GM23338 (cell line): ENCODE data around the gene TMEM178B. TPM values are rescaled to one million over a fixed set of nuclear protein-coding genes. Genes with fewer than 3 reads are reported as not detected.

Experiments
- ATAC-seq: fragments of 200-7000 bp; cut with Tn5 transposase; 3 replicates; pipeline ENCODE4 v1.9.1; 2020
- DNase-seq: peaks from one replicate; pipeline ENCODE4 v3.0.0-alpha.2; 2015; ENCODE audit warnings: low spot score
- H2AFZ ChIP-seq: fragments of 200-600 bp; sonication (generic); 2 replicates; pipeline ENCODE4 v1.8.0; 2016; ENCODE audit warnings: antibody characterized with exemption, mild to moderate bottlenecking, moderate library complexity
- H3F3A ChIP-seq: fragments of 200-600 bp; sonication (generic); replicated peaks from 2 replicates; pipeline ENCODE4 v1.8.0; 2017; ENCODE audit warnings: antibody characterized with exemption, mixed run types, low read depth
- H3K27ac ChIP-seq: fragments of 200-600 bp; sonication (generic); 2 replicates; pipeline ENCODE4 v1.6.1; 2016; ENCODE audit warnings: low read depth
- H3K27me3 ChIP-seq: fragments of 200-600 bp; sonication (generic); 2 replicates; pipeline ENCODE4 v1.8.0; 2016; ENCODE audit warnings: mild to moderate bottlenecking, mixed run types, moderate library complexity; ENCODE audit not compliant: insufficient read depth
- H3K36me3 ChIP-seq: fragments of 200-600 bp; sonication (generic); 2 replicates; pipeline ENCODE4 v1.8.0; 2016; ENCODE audit warnings: mild to moderate bottlenecking; ENCODE audit not compliant: insufficient read depth
- H3K4me1 ChIP-seq: fragments of 200-600 bp; sonication (generic); 2 replicates; pipeline ENCODE4 v1.8.0; 2016; ENCODE audit warnings: mild to moderate bottlenecking, moderate library complexity; ENCODE audit not compliant: insufficient read depth
- H3K4me2 ChIP-seq: fragments of 200-600 bp; sonication (generic); 2 replicates; pipeline ENCODE4 v1.7.1; 2017; ENCODE audit warnings: mixed run types
- H3K4me3 ChIP-seq: fragments of 200-600 bp; sonication (generic); 2 replicates; pipeline ENCODE4 v1.6.1; 2016; ENCODE audit warnings: mixed run types
- H3K79me2 ChIP-seq: fragments of 200-600 bp; sonication (generic); replicated peaks from 2 replicates; pipeline ENCODE4 v1.8.0; 2017; ENCODE audit warnings: mild to moderate bottlenecking; ENCODE audit not compliant: insufficient read depth
- H3K9me2 ChIP-seq: fragments of 200-600 bp; sonication (generic); 2 replicates; pipeline ENCODE4 v1.8.0; 2017; ENCODE audit not compliant: insufficient read depth
- H4K20me1 ChIP-seq: fragments of 200-600 bp; sonication (generic); replicated peaks from 2 replicates; pipeline ENCODE4 v1.8.0; 2017; ENCODE audit warnings: mild to moderate bottlenecking; ENCODE audit not compliant: insufficient read depth
- H3K27ac Mint-ChIP-seq: 2 replicates; pipeline ENCODE4 v1.8.0; 2020; ENCODE audit warnings: inconsistent platforms, mild to moderate bottlenecking, moderate library complexity, mixed read lengths
- H3K27me3 Mint-ChIP-seq: 3 replicates; pipeline ENCODE4 v1.8.0; 2022; ENCODE audit warnings: low read depth, mild to moderate bottlenecking, moderate library complexity, mixed read lengths, inconsistent platforms; ENCODE audit not compliant: insufficient read depth, poor library complexity
- H3K36me3 Mint-ChIP-seq: 3 replicates; pipeline ENCODE4 v1.8.0; 2021; ENCODE audit warnings: low read depth, mild to moderate bottlenecking, inconsistent platforms, moderate library complexity, mixed read lengths
- H3K4me1 Mint-ChIP-seq: 3 replicates; pipeline ENCODE4 v1.8.0; 2020; ENCODE audit warnings: mild to moderate bottlenecking, inconsistent platforms, mixed read lengths
- H3K4me3 Mint-ChIP-seq: 3 replicates; pipeline ENCODE4 v1.8.0; 2021; ENCODE audit warnings: moderate library complexity, mild to moderate bottlenecking, inconsistent platforms, mixed read lengths
- H3K9me3 Mint-ChIP-seq: 3 replicates; pipeline ENCODE4 v1.8.0; 2020; ENCODE audit warnings: moderate library complexity, mild to moderate bottlenecking, inconsistent platforms, mixed read lengths
- CREB1 ChIP-seq: fragments of 250-450 bp; sonication (Bioruptor Pico); IDR thresholded peaks from 2 replicates; pipeline ENCODE4 v1.5.0; 2020; ENCODE audit warnings: low read depth, mild to moderate bottlenecking, moderate library complexity
- CTCF ChIP-seq, 2 experiments: fragments of 200-600 bp in 1 of 2; sonication (generic) in 1 of 2; conservative IDR thresholded peaks; 2 replicates each; pipeline versions ENCODE4 v1.5.1 to v1.6.1; 2016 to 2017; ENCODE audit warnings: antibody characterized with exemption in 2 of 2, low read depth in 2 of 2, mild to moderate bottlenecking in 2 of 2, moderate library complexity in 1 of 2
- EZH2 ChIP-seq: fragments of 200-600 bp; sonication (generic); IDR thresholded peaks from one replicate; pipeline ENCODE4 v1.8.0; 2017; ENCODE audit warnings: antibody characterized with exemption, mild to moderate bottlenecking, low read depth; ENCODE audit not compliant: unreplicated experiment
- EZH2phosphoT487 ChIP-seq: fragments of 200-600 bp; sonication (generic); IDR thresholded peaks from one replicate; pipeline ENCODE4 v1.8.1; 2018; ENCODE audit warnings: antibody characterized with exemption; ENCODE audit not compliant: unreplicated experiment
- JUNB ChIP-seq: IDR thresholded peaks from one replicate; pipeline ENCODE4 v1.6.1; 2016; ENCODE audit warnings: antibody characterized with exemption; ENCODE audit not compliant: unreplicated experiment
- NANOG ChIP-seq: IDR thresholded peaks from 2 replicates; pipeline ENCODE4 v1.6.1; 2016; ENCODE audit warnings: antibody characterized with exemption, borderline replicate concordance
- POLR2AphosphoS5 ChIP-seq: IDR thresholded peaks from 2 replicates; pipeline ENCODE4 v1.6.1; 2016; ENCODE audit warnings: antibody characterized with exemption, low read depth
- REST ChIP-seq: IDR thresholded peaks from one replicate; pipeline ENCODE4 v1.6.1; 2018; ENCODE audit warnings: antibody characterized with exemption; ENCODE audit not compliant: unreplicated experiment
- STAT1 ChIP-seq: IDR thresholded peaks from one replicate; pipeline ENCODE4 v1.6.1; 2016; ENCODE audit warnings: antibody characterized with exemption; ENCODE audit not compliant: unreplicated experiment
- ZNF114 ChIP-seq: fragments of 250-450 bp; sonication (Bioruptor Pico); IDR thresholded peaks from 2 replicates; pipeline ENCODE4 v1.5.0; 2020; ENCODE audit warnings: mild to moderate bottlenecking, moderate library complexity
- ZNF331 ChIP-seq: fragments of 250-450 bp; sonication (Bioruptor Pico); IDR thresholded peaks from 2 replicates; pipeline ENCODE4 v1.5.0; 2020; ENCODE audit warnings: low read depth, mild to moderate bottlenecking, moderate library complexity
- ZNF462 ChIP-seq: fragments of 250-450 bp; sonication (Bioruptor Pico); IDR thresholded peaks from 2 replicates; pipeline ENCODE4 v1.5.0; 2020; ENCODE audit warnings: mild to moderate bottlenecking, moderate library complexity
- polyA plus RNA-seq: library from polyadenylated mRNA; unstranded; fragments of >200 nt; fragmentation: Nextera tagmentation; extraction: Ambion mirVana; gene quantifications from 2 replicates; pipeline ENCODE4 v1.2.1, GENCODE V29; 2016
- total RNA-seq: library from RNA; depleted of rRNA; stranded (reverse); fragments of >200 nt; shearing (Covaris generic); gene quantifications from 2 replicates; pipeline ENCODE4 v1.2.3, GENCODE V29; 2014
- TF ChIP-seq, protein P1 (sequence below): IDR thresholded peaks from 2 replicates; pipeline ENCODE4 v1.6.1; 2016; ENCODE audit warnings: antibody characterized with exemption

The TMEM178B gene
- total and polyA plus RNA-seq, 2 experiments from 2014 or later, result 4.9 to 15.6 TPM

DNA sequence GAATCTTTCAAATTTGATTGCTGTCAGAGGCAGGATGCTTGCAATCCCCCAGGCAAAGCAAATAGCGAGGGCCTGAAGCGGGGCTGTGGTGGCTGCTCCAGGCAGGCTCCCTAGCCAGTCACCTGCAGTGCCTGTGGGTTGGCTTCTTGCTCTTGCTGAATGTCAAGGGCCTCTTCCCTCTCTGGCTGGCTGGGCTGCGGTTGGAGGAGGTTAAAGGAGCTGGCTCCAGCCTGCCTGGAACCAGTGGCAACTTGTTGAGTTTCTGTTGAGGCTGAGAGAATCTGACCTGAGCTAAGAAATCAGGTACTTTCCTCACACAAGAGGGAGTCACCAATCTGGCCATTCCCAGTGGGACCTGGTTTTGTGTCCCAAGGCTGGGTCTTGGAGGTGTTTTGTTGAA, 134.7 kb downstream of the TMEM178B start:
- Histone ChIP-seq H3K79me2 (peaks cover 30% of the 10 kb centered on the region), H3K4me2 (peak overlapping the region; percentile 68), H3K4me3 (no peak overlapping the region), H3K4me1 (peaks cover 56% of the 10 kb centered on the region), H3K27ac (0 out of 2 replicates have a peak overlapping the region, but pooled peaks have one; percentile 50), H4K20me1 (no peaks in the 10 kb centered on the region), H3K27me3 (no peaks in the 10 kb centered on the region), H3K36me3 (no peaks in the 10 kb centered on the region), H2AFZ (no peak overlapping the region), H3K9me2 (peaks cover 18% of the 10 kb centered on the region), H3F3A (no peaks in the 10 kb centered on the region)
- peak; percentile 81 for ATAC-seq
- Mint-ChIP-seq H3K4me3 (no peak overlapping the region), H3K9me3 (no peaks in the 10 kb centered on the region; the same call in 2 of the 3 replicates), H3K27ac (peak overlapping the region; percentile 63), H3K27me3 (peaks cover 5% of the 10 kb centered on the region), H3K4me1 (peaks cover 49% of the 10 kb centered on the region), H3K36me3 (peaks cover 6% of the 10 kb centered on the region; the same call in 1 of the 3 replicates)
- TF ChIP-seq ZNF462 (no peak), EZH2phosphoT487 (no peak), CREB1 (CRISPR knock-in tag) (no peak), ZNF114 (no peak), ZNF331 (CRISPR knock-in tag) (no peak), NANOG (no peak), CTCF (conservative IDR thresholded peaks at IDR 0.05; ENCODE audit: low read depth in 2 of 2) (no peak), REST (no peak), JUNB (no peak), STAT1 (no peak), POLR2AphosphoS5 (no peak), EZH2 (no peak)
- TF ChIP-seq, protein P1, sequence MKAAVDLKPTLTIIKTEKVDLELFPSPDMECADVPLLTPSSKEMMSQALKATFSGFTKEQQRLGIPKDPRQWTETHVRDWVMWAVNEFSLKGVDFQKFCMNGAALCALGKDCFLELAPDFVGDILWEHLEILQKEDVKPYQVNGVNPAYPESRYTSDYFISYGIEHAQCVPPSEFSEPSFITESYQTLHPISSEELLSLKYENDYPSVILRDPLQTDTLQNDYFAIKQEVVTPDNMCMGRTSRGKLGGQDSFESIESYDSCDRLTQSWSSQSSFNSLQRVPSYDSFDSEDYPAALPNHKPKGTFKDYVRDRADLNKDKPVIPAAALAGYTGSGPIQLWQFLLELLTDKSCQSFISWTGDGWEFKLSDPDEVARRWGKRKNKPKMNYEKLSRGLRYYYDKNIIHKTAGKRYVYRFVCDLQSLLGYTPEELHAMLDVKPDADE, result no peak
- peak; percentile 37 for DNase-seq
